GM12878 (cell line): ENCODE results near the gene ZSCAN25.

Experiments used
- BHLHE40 ChIP-seq, 2 experiments: fragments of 450-650 bp in 1 of 2; IDR thresholded peaks; 2 replicates each; pipeline ENCODE4 v1.6.1; 2011 to 2017; ENCODE audit warnings: low read depth in 2 of 2, borderline replicate concordance in 1 of 2, improper control_type of control experiment in 1 of 2, low read length in 1 of 2, mild to moderate bottlenecking in 1 of 2
- CBX3 ChIP-seq: fragments of 200-600 bp; sonication (generic); IDR thresholded peaks from 2 replicates; pipeline ENCODE4 v1.6.1; 2016; ENCODE audit warnings: low read depth, borderline replicate concordance
- CEBPB ChIP-seq, 2 experiments: fragments of 150-350 bp in 1 of 2; IDR thresholded peaks; 2 replicates each; pipeline ENCODE4 v1.6.1; 2012 to 2014; ENCODE audit warnings: low read depth in 2 of 2, low read length in 2 of 2, borderline replicate concordance in 1 of 2, inconsistent platforms in 1 of 2
- CREB1 ChIP-seq: IDR thresholded peaks from 2 replicates; pipeline ENCODE4 v1.6.1; 2012; ENCODE audit warnings: low read depth, mild to moderate bottlenecking, inconsistent platforms
- CTCF ChIP-seq, 3 experiments: IDR thresholded peaks in 2 of 3; conservative IDR thresholded peaks in 1 of 3; 2 replicates each; pipeline ENCODE4 v1.5.1; 2011; ENCODE audit warnings: low read depth in 3 of 3, low read length in 3 of 3, mild to moderate bottlenecking in 3 of 3, control low read depth in 2 of 3, moderate library complexity in 2 of 3, inconsistent platforms in 1 of 3, mixed read lengths in 1 of 3; ENCODE audit not compliant: control insufficient read depth in 2 of 3, insufficient read depth in 1 of 3; ENCODE audit errors: extremely low read depth in 1 of 3
- E2F4 ChIP-seq: IDR thresholded peaks from 2 replicates; pipeline ENCODE4 v1.6.1; 2012; ENCODE audit warnings: low read depth, low read length, improper control_type of control experiment
- EZH2 ChIP-seq: IDR thresholded peaks from 2 replicates; pipeline ENCODE4 v1.6.1; 2012; ENCODE audit warnings: low read depth, mild to moderate bottlenecking, control low read depth, inconsistent platforms, low read length, borderline replicate concordance; ENCODE audit not compliant: control insufficient read depth
- GABPA ChIP-seq: IDR thresholded peaks from 2 replicates; pipeline ENCODE4 v1.6.1; 2014; ENCODE audit warnings: antibody characterized with exemption, low read depth, mild to moderate bottlenecking, inconsistent platforms
- KDM1A ChIP-seq: fragments of 200-600 bp; sonication (generic); IDR thresholded peaks from 2 replicates; pipeline ENCODE4 v1.6.1; 2016; ENCODE audit warnings: borderline replicate concordance
- NFIC ChIP-seq: IDR thresholded peaks from 2 replicates; pipeline ENCODE4 v1.6.1; 2012; ENCODE audit warnings: low read depth, mild to moderate bottlenecking, inconsistent platforms, low read length, moderate library complexity
- NFYB ChIP-seq: IDR thresholded peaks from 2 replicates; pipeline ENCODE4 v1.6.1; 2011; ENCODE audit warnings: low read depth, mild to moderate bottlenecking, low read length, improper control_type of control experiment, moderate library complexity; ENCODE audit not compliant: insufficient read depth
- POLR2A ChIP-seq: IDR thresholded peaks from 2 replicates; pipeline ENCODE4 v1.6.1; 2011; ENCODE audit warnings: low read depth, mild to moderate bottlenecking, low read length
- SMC3 ChIP-seq: IDR thresholded peaks from 2 replicates; pipeline ENCODE4 v1.6.1; 2011; ENCODE audit warnings: low read length, improper control_type of control experiment, borderline replicate concordance

GRCh38 chr7:99619571-99620130, 2.9 kb downstream of the ZSCAN25 start:
- TF ChIP-seq NFIC = no peak
- TF ChIP-seq KDM1A = no peak
- TF ChIP-seq POLR2A = no peak
- no peak for TF ChIP-seq CBX3
- TF ChIP-seq NFYB = no peak
- no peak for TF ChIP-seq E2F4
- no peak for TF ChIP-seq CEBPB (IDR thresholded peaks at IDR 0.05; ENCODE audit: borderline replicate concordance in 1 of 2, low read depth in 2 of 2, low read length in 2 of 2)
- no peak for TF ChIP-seq GABPA
- TF ChIP-seq CTCF (IDR thresholded peaks at IDR 0.05 in 2 of 3, conservative IDR thresholded peaks at IDR 0.05 in 1 of 3; ENCODE audit: control insufficient read depth in 2 of 3, extremely low read depth in 1 of 3, insufficient read depth in 1 of 3, low read depth in 3 of 3, low read length in 3 of 3) = no peak
- no peak for TF ChIP-seq CREB1
- no peak for TF ChIP-seq BHLHE40 (IDR thresholded peaks at IDR 0.05; ENCODE audit: borderline replicate concordance in 1 of 2, low read depth in 2 of 2, low read length in 1 of 2)
- no peak for TF ChIP-seq SMC3
- no peak for TF ChIP-seq EZH2
